Skin of body (tissue), 2 donors: Measurements from ENCODE around the gene MTMR3. TPM values are rescaled to one million over a fixed set of nuclear protein-coding genes. Genes with fewer than 3 reads are reported as not detected.

Experiments
- small RNA-seq: library from RNA; depleted of rRNA; stranded (forward); fragments of <200 nt; gene quantifications from one replicate; pipeline ENCODE3, GENCODE V24; 2014; ENCODE audit warnings: low replicate concordance
- total RNA-seq: library from RNA; depleted of rRNA; stranded (reverse); fragments of >200 nt; gene quantifications from one replicate; pipeline ENCODE4 v1.2.3, GENCODE V29; 2014

Gene MTMR3
- total RNA-seq, 1 donor from 2014 or later = 60.1 TPM

Small RNAs within 50 kb of the gene (small RNA-seq; reads per million reads assigned to genes)
- gene MIR6818 = not detected
- not detected for gene RNU6-331P

Other genes with a start within 250 kb of the MTMR3 start
- gene CABP7, start 163.2 kb upstream of the MTMR3 start, total RNA-seq = 0.10 TPM
- gene ZMAT5, start 116.2 kb upstream of the MTMR3 start, total RNA-seq = 10.0 TPM
- 52.8 TPM for gene UQCR10, start 115.8 kb upstream of the MTMR3 start, total RNA-seq
- 30.6 TPM for gene ASCC2, start 44.9 kb upstream of the MTMR3 start, total RNA-seq
- not detected for gene HORMAD2, start 197.3 kb downstream of the MTMR3 start, total RNA-seq